Measurements from ENCODE around the gene INTS14.

- no peak for TF ChIP-seq CTCF (IDR thresholded peaks at IDR 0.05; ENCODE audit: insufficient read depth, low read depth, low read length)
- no peak for TF ChIP-seq EZH2 (IDR thresholded peaks at IDR 0.05; ENCODE audit: insufficient read depth, low read length)
Observed at GRCh38 chr15:65547841-65548240, 63.1 kb downstream of the INTS14 start.
